SK-N-SH (cell line): Measurements from ENCODE around the gene HPCA. TPM values are rescaled to one million over a fixed set of nuclear protein-coding genes. Genes with fewer than 3 reads are reported as not detected.

Experiments used
- CTCF ChIA-PET: fragments of 300-600, 350-600 bp; formaldehyde crosslinking; extraction: SDS; loops from one replicate; lab custom pipeline; 2021; lab: Yijun Ruan, JAX
- POLR2A ChIA-PET: fragments of 350-600 bp; sonication (Branson Sonifier 250); formaldehyde crosslinking; extraction: SDS; loops from one replicate; lab custom pipeline; 2020; ENCODE audit warnings: antibody characterized with exemption, inconsistent platforms; lab: Yijun Ruan, JAX
- DNase-seq: peaks from one replicate; pipeline ENCODE4 v3.0.0; 2012
- H2AFZ ChIP-seq: fragments of 200-600 bp; sonication (generic); 2 replicates; pipeline ENCODE4 v1.8.1; 2016; ENCODE audit warnings: antibody characterized with exemption, mild to moderate bottlenecking, low read depth
- H3F3A ChIP-seq: fragments of 200-600 bp; sonication (generic); replicated peaks from 2 replicates; pipeline ENCODE3; 2016; ENCODE audit warnings: antibody characterized with exemption, mild to moderate bottlenecking; ENCODE audit not compliant: insufficient read depth
- H3K27ac ChIP-seq, 2 experiments: fragments of 200-500 bp in 1 of 2; fragments of 200-600 bp in 1 of 2; sonication (Bioruptor generic) in 1 of 2; sonication (generic), shearing (Covaris generic) in 1 of 2; 2 replicates each; pipeline versions ENCODE4 v1.5.1 to v1.6.1; 2014 to 2016; ENCODE audit warnings: low read depth in 2 of 2, inconsistent platforms in 1 of 2, low read length in 1 of 2, mild to moderate bottlenecking in 1 of 2, mixed read lengths in 1 of 2
- H3K27me3 ChIP-seq: fragments of 200-600 bp; sonication (generic), shearing (Covaris generic); 2 replicates; pipeline ENCODE4 v1.6.1; 2016; ENCODE audit warnings: mixed run types; ENCODE audit not compliant: insufficient read depth
- H3K36me3 ChIP-seq, 2 experiments: fragments of 200-500 bp in 1 of 2; fragments of 200-600 bp in 1 of 2; sonication (Bioruptor generic) in 1 of 2; sonication (generic) in 1 of 2; replicated peaks in 1 of 2; 2 replicates each; pipeline versions ENCODE3 to v1.5.1; 2014 to 2016; ENCODE audit warnings: low read length in 1 of 2, mild to moderate bottlenecking in 1 of 2; ENCODE audit not compliant: insufficient read depth in 2 of 2, control insufficient read depth in 1 of 2
- H3K4me1 ChIP-seq, 2 experiments: fragments of 200-500 bp in 1 of 2; fragments of 200-600 bp in 1 of 2; sonication (Bioruptor generic) in 1 of 2; sonication (generic), shearing (Covaris generic) in 1 of 2; 2 replicates each; pipeline versions ENCODE4 v1.5.1 to v1.6.1; 2014 to 2016; ENCODE audit warnings: low read depth in 1 of 2, low read length in 1 of 2, mixed run types in 1 of 2; ENCODE audit not compliant: insufficient read depth in 2 of 2, control insufficient read depth in 1 of 2
- H3K4me2 ChIP-seq: fragments of 200-600 bp; sonication (generic), shearing (Covaris generic); 2 replicates; pipeline ENCODE4 v1.6.1; 2017; ENCODE audit warnings: mixed run types
- H3K4me3 ChIP-seq, 2 experiments: fragments of 200-500 bp in 1 of 2; fragments of 200-600 bp in 1 of 2; sonication (Bioruptor generic) in 1 of 2; sonication (generic), shearing (Covaris generic) in 1 of 2; 2 replicates each; pipeline versions ENCODE4 v1.5.1 to v1.8.1; 2014 to 2016; ENCODE audit warnings: low read depth in 2 of 2, inconsistent platforms in 1 of 2, low read length in 1 of 2, mild to moderate bottlenecking in 1 of 2, mixed read lengths in 1 of 2, moderate library complexity in 1 of 2
- H3K79me2 ChIP-seq: fragments of 200-600 bp; sonication (generic); 2 replicates; pipeline ENCODE4 v1.8.1; 2017; ENCODE audit warnings: mild to moderate bottlenecking; ENCODE audit not compliant: insufficient read depth
- H3K9ac ChIP-seq: fragments of 200-600 bp; sonication (generic); 2 replicates; pipeline ENCODE4 v1.6.1; 2017; ENCODE audit warnings: mixed run types
- H3K9me2 ChIP-seq: fragments of 200-600 bp; sonication (generic); 2 replicates; pipeline ENCODE4 v1.6.1; 2017; ENCODE audit warnings: mixed run types
- H3K9me3 ChIP-seq: fragments of 200-600 bp; sonication (generic); 2 replicates; pipeline ENCODE4 v1.6.1; 2017; ENCODE audit warnings: mixed run types, mild to moderate bottlenecking, moderate library complexity
- H4K20me1 ChIP-seq: fragments of 200-600 bp; sonication (generic); 2 replicates; pipeline ENCODE4 v1.6.1; 2017; ENCODE audit warnings: mild to moderate bottlenecking, mixed run types; ENCODE audit not compliant: insufficient read depth
- EP300 ChIP-seq, 2 experiments: IDR thresholded peaks; 2 replicates each; pipeline versions ENCODE4 v1.4.0 to v1.6.1; 2012; ENCODE audit warnings: borderline replicate concordance in 1 of 2, low read depth in 1 of 2, low read length in 1 of 2
- FOSL2 ChIP-seq: IDR thresholded peaks from 2 replicates; pipeline ENCODE4 v1.4.0; 2012; ENCODE audit warnings: low read depth, mild to moderate bottlenecking, moderate library complexity, borderline replicate concordance
- GATA2 ChIP-seq: sonication (generic); formaldehyde crosslinking; IDR thresholded peaks from 2 replicates; pipeline ENCODE4 v1.5.0; 2020; ENCODE audit warnings: mild to moderate bottlenecking, missing genetic modification reagents
- MXI1 ChIP-seq: IDR thresholded peaks from 2 replicates; pipeline ENCODE4 v1.6.1; 2012; ENCODE audit warnings: mild to moderate bottlenecking, low read depth, low read length, improper control_type of control experiment
- NFIC ChIP-seq: IDR thresholded peaks from 2 replicates; pipeline ENCODE4 v1.4.0; 2012; ENCODE audit warnings: borderline replicate concordance
- RCOR1 ChIP-seq: fragments of 150-350 bp; IDR thresholded peaks from 2 replicates; pipeline ENCODE4 v1.6.1; 2017; ENCODE audit warnings: antibody characterized with exemption, low read length
- RFX5 ChIP-seq: IDR thresholded peaks from 2 replicates; pipeline ENCODE4 v1.6.1; 2012; ENCODE audit warnings: mild to moderate bottlenecking, improper control_type of control experiment, low read length
- RXRA ChIP-seq: IDR thresholded peaks from 2 replicates; pipeline ENCODE4 v1.4.0; 2012; ENCODE audit warnings: low read depth, mild to moderate bottlenecking, borderline replicate concordance
- SMC3 ChIP-seq: IDR thresholded peaks from 2 replicates; pipeline ENCODE4 v1.6.1; 2012; ENCODE audit warnings: low read depth, low read length, improper control_type of control experiment
- TCF12 ChIP-seq: IDR thresholded peaks from 2 replicates; pipeline ENCODE4 v1.4.0; 2012
- USF2 ChIP-seq: fragments of 150-350 bp; IDR thresholded peaks from 2 replicates; pipeline ENCODE4 v1.6.1; 2017; ENCODE audit warnings: antibody characterized with exemption, low read length, low read depth, borderline replicate concordance
- WGBS: methylation state at CpG from one replicate; pipeline ENCODE4 v1.1.6; 2017; ENCODE audit warnings: low lambda C conversion rate; 5-methylcytosine and 5-hydroxymethylcytosine counted together
- polyA plus RNA-seq, 3 experiments: library from polyadenylated mRNA; depleted of rRNA; stranded (reverse); fragments of >200 nt; gene quantifications; 2 replicates each; pipeline ENCODE4 v1.2.3, GENCODE V29; 2012
- TF ChIP-seq, protein P1 (sequence below): IDR thresholded peaks from 2 replicates; pipeline ENCODE4 v1.4.0; 2012; ENCODE audit warnings: low read depth, borderline replicate concordance
- TF ChIP-seq, protein P2 (sequence below): IDR thresholded peaks from 2 replicates; pipeline ENCODE4; 2012

Gene HPCA
- polyA plus RNA-seq, 1 of the 3 experiments (the other 2 are of a cell fraction): not detected

GRCh38 chr1:32919811-32920733 is 33.8 kb downstream of the HPCA start:
- TF ChIP-seq, protein P1, sequence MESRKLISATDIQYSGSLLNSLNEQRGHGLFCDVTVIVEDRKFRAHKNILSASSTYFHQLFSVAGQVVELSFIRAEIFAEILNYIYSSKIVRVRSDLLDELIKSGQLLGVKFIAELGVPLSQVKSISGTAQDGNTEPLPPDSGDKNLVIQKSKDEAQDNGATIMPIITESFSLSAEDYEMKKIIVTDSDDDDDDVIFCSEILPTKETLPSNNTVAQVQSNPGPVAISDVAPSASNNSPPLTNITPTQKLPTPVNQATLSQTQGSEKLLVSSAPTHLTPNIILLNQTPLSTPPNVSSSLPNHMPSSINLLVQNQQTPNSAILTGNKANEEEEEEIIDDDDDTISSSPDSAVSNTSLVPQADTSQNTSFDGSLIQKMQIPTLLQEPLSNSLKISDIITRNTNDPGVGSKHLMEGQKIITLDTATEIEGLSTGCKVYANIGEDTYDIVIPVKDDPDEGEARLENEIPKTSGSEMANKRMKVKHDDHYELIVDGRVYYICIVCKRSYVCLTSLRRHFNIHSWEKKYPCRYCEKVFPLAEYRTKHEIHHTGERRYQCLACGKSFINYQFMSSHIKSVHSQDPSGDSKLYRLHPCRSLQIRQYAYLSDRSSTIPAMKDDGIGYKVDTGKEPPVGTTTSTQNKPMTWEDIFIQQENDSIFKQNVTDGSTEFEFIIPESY: no peak
- no peak for TF ChIP-seq GATA2 (CRISPR knock-in tag)
- no peak for TF ChIP-seq RFX5
- TF ChIP-seq RCOR1: no peak
- TF ChIP-seq, protein P2, sequence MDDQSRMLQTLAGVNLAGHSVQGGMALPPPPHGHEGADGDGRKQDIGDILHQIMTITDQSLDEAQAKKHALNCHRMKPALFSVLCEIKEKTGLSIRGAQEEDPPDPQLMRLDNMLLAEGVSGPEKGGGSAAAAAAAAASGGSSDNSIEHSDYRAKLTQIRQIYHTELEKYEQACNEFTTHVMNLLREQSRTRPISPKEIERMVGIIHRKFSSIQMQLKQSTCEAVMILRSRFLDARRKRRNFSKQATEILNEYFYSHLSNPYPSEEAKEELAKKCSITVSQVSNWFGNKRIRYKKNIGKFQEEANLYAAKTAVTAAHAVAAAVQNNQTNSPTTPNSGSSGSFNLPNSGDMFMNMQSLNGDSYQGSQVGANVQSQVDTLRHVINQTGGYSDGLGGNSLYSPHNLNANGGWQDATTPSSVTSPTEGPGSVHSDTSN: no peak
- peak; percentile 12; the same call in 1 of the 2 replicates for TF ChIP-seq FOSL2
- TF ChIP-seq TCF12: no peak
- H3K27ac ChIP-seq: 0 out of 4 replicates have a peak overlapping the region, but pooled peaks of 1 of the 2 experiments have one; percentile 31

DNA sequence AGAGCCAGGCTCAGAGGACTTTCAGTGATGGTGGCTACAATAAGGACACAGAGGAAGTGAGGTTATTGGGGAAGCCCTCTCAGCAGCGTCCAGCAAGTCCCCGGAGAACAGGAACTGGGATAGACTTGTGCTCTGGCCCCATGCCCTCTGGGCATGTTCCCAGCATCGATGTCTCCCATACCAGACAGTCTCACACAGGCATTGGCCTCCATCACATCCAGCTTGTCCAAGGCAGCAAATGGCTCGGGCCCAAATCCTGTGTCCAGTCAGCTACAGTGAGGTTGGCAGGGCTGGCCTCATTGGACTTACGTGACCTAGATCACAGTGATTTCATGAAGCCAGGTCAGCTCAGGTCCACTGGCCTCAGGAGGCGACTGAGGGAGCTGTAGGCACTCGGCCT is 34.5 kb downstream of the HPCA start:
- CTCF ChIA-PET: interaction anchor here (0.8 to 2.7 kb wide), 6 partner anchors 13 to 165 kb away, joined by 3 to 12 read pairs (median 4); partner anchors contain the start of gene TMEM54
- Histone ChIP-seq H3K4me3 (no peak overlapping the region), H3K9me3 (no peaks in the 10 kb centered on the region), H3K36me3 (no peaks in the 10 kb centered on the region), H3F3A (peaks cover 7% of the 10 kb centered on the region), H4K20me1 (no peaks in the 10 kb centered on the region), H3K9ac (no peak overlapping the region), H3K9me2 (no peaks in the 10 kb centered on the region), H2AFZ (no peak overlapping the region), H3K79me2 (no peaks in the 10 kb centered on the region), H3K4me2 (no peak overlapping the region), H3K27me3 (no peaks in the 10 kb centered on the region), H3K4me1 (peaks cover 0 to 11% of the 10 kb centered on the region in 2 experiments; a peak in 1 of 4 replicates), H3K27ac (no peak overlapping the region)
- WGBS: 96% methylated on average over 4 of the region's 7 CpGs
- no peak for DNase-seq
- TF ChIP-seq FOSL2 (no peak), NFIC (no peak), SMC3 (no peak), MXI1 (no peak), USF2 (no peak), RXRA (no peak), EP300 (IDR thresholded peaks at IDR 0.05; ENCODE audit: borderline replicate concordance in 1 of 2, low read depth in 1 of 2, low read length in 1 of 2) (no peak)
- POLR2A ChIA-PET: no interaction called here

More at GRCh38 chr1:32919811-32920733, 33.8 kb downstream of the HPCA start:
- H3K79me2 ChIP-seq: no peaks in the 10 kb centered on the region
- no peak overlapping the region for H3K4me3 ChIP-seq
- peak overlapping the region; percentile 59 for H2AFZ ChIP-seq
- no peaks in the 10 kb centered on the region for H4K20me1 ChIP-seq
- no peaks in the 10 kb centered on the region for H3K36me3 ChIP-seq
- no peaks in the 10 kb centered on the region for H3K27me3 ChIP-seq
- H3F3A ChIP-seq: peaks cover 7% of the 10 kb centered on the region
- peak overlapping the region; percentile 24; the same call in 1 of the 2 replicates for H3K4me2 ChIP-seq
- no peak for DNase-seq
- H3K9ac ChIP-seq: no peak overlapping the region
- WGBS: 87% methylated on average over 11 of the region's 11 CpGs
- H3K4me1 ChIP-seq: peaks cover 0 to 11% of the 10 kb centered on the region in 2 experiments; a peak in 1 of 4 replicates
- no peaks in the 10 kb centered on the region for H3K9me2 ChIP-seq
- POLR2A ChIA-PET: no interaction called here
- CTCF ChIA-PET: interaction anchor here (0.9 to 2.7 kb wide), 6 partner anchors 14 to 208 kb away, joined by 3 to 12 read pairs (median 5); no protein-coding TSS in a partner anchor
- no peaks in the 10 kb centered on the region for H3K9me3 ChIP-seq
